ENCODE results near the gene RRAD.

DNA sequence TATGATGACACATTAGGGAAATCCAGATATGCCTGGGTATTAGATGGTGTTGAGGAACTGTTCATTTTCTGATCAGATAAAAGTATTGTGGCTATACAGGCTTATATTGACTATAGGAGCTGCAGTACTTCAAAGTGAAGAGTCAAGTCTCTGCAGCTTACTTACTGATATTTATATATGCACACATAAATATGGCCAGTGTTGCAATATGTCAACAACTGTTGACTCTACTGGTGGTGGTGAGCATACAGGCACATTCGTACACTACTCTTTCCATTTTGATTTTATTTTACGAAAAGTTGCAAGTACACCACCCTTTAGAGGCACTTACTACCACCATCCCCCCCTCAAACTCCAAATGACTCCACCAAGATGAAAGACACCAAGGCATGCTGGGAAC lies 6.3 kb upstream of the RRAD start:
- TF ChIP-seq, protein P1, sequence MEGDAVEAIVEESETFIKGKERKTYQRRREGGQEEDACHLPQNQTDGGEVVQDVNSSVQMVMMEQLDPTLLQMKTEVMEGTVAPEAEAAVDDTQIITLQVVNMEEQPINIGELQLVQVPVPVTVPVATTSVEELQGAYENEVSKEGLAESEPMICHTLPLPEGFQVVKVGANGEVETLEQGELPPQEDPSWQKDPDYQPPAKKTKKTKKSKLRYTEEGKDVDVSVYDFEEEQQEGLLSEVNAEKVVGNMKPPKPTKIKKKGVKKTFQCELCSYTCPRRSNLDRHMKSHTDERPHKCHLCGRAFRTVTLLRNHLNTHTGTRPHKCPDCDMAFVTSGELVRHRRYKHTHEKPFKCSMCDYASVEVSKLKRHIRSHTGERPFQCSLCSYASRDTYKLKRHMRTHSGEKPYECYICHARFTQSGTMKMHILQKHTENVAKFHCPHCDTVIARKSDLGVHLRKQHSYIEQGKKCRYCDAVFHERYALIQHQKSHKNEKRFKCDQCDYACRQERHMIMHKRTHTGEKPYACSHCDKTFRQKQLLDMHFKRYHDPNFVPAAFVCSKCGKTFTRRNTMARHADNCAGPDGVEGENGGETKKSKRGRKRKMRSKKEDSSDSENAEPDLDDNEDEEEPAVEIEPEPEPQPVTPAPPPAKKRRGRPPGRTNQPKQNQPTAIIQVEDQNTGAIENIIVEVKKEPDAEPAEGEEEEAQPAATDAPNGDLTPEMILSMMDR (IDR thresholded peaks at IDR 0.05): no peak
- TF ChIP-seq SIN3A (IDR thresholded peaks at IDR 0.05; ENCODE audit: borderline replicate concordance, insufficient read depth, low read depth, low read length): no peak

Measured in Panc1 (cell line).